GM18526 (cell line): ENCODE results near the gene PAPPA.

ENCODE experiments used
- POLR2A ChIP-seq: IDR thresholded peaks from 3 replicates; pipeline ENCODE4 v1.6.1; 2011; ENCODE audit not compliant: insufficient read length; ENCODE audit errors: extremely low read depth

Gene PAPPA

GRCh38 chr9:116322521-116322920 is 168.9 kb downstream of the PAPPA start:
- no peak for TF ChIP-seq POLR2A

DNA sequence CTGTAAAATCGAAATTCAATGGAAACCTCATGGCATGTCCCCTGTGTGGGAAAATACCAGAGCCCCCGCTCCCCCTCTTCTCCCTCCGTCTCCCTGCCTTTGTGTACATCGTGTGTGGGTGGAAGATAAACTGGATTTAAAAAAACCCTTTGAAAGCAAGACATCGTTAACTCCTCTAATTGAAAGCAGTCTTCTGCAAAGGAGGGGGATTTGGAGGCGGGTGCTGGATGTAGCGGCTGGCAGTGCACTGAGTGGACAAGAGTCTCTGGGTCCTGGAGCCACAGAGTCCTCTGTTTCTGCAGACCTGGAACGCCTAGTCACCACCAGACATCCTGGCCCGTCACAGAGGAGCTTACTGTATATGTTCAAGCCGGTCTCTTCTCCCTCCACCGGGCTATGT is 169.4 kb downstream of the PAPPA start:
- TF ChIP-seq POLR2A: no peak

DNA sequence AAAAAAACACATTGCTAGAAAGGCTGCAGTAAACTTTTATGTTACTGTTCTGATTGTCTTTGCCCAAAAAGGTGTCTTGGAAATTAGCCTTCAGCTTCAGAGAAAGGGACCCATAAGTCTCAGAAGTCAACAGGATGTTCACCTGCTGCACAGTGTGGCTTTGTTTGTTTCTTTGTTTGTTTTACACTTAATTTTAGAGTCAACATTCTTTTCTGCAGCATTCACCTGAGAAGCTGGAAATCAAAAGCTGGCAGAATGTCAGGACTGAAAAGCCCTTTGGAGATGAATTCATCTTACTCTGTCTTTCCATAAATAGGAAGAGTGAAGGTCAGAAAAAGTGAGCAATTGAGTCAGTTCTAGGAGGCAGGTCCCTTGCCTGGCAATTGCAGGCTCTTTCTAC is 170.0 kb downstream of the PAPPA start:
- no peak for TF ChIP-seq POLR2A

GRCh38 chr9:116325924-116326323 is 172.3 kb downstream of the PAPPA start:
- TF ChIP-seq POLR2A: no peak

- no peak for TF ChIP-seq POLR2A
These were observed 174.3 kb downstream of the PAPPA start for GRCh38 chr9:116327701-116328405.

DNA sequence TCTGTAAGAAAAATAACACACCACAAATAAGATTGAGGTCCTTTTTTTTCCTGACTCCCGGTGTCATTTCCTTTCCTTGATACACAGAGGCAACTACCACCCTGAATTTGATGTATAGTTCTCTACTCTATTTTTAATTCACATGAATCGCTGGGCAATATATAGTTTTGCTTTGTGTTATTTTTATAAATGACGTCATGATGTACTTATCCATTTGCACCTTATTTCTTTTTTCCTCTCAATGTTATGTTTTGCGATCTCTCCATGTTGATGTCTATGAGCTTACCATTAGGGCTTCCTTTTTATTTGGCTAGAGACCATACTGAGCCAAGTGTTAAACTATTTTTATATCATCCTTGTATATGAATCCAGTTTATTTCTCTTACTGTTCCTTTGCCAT is 175.9 kb downstream of the PAPPA start:
- TF ChIP-seq POLR2A: no peak

DNA sequence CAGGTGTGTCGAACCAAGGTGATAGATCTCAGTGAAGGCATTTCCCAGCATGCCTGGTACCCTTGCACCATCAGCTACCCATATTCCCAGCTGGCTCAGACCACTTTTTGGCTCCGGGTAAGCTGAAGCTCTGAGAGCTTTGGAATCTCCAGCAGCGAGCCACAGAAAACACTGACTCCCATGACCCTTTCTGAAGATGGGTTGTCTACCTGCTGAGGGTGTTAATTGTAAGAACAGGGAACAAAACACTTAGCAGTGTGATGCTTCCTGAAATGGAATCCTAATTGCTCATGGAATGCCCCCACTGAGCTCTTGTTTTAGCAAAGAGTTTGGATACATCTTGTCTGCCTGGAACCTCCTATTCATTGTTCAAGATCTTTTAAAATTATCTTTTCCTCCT is 177.7 kb downstream of the PAPPA start:
- TF ChIP-seq POLR2A: no peak

DNA sequence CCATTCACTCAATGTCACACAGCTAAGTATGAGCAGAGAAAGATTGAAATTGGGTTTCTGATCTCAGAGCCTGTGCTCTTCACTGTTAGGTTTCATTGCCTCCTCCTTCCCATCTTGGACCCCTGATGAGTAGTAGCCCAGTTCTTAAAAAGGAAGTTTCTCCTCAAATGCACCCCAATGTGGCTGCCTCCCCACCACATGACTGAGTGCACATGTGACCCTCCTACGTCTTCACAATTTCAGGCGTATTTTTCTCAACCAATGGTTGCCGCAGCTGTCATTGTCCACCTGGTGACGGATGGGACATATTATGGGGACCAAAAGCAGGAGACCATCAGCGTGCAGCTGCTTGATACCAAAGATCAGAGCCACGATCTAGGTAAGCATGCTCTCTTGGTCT is 178.5 kb downstream of the PAPPA start:
- no peak for TF ChIP-seq POLR2A

- no peak for TF ChIP-seq POLR2A
These were observed 179.7 kb downstream of the PAPPA start for GRCh38 chr9:116333254-116333653.

GRCh38 chr9:116334546-116335150 is 181.1 kb downstream of the PAPPA start:
- TF ChIP-seq POLR2A: no peak

- no peak for TF ChIP-seq POLR2A
These were observed 181.8 kb downstream of the PAPPA start for GRCh38 chr9:116335392-116335791.

GRCh38 chr9:116336133-116336862 is 182.7 kb downstream of the PAPPA start:
- no peak for TF ChIP-seq POLR2A

GRCh38 chr9:116337015-116337414 is 183.4 kb downstream of the PAPPA start:
- no peak for TF ChIP-seq POLR2A

GRCh38 chr9:116340270-116340669 is 186.7 kb downstream of the PAPPA start:
- TF ChIP-seq POLR2A: no peak

GRCh38 chr9:116342061-116342460 is 188.5 kb downstream of the PAPPA start:
- no peak for TF ChIP-seq POLR2A

GRCh38 chr9:116342941-116343340 is 189.3 kb downstream of the PAPPA start:
- TF ChIP-seq POLR2A: no peak
